ENCODE measurements around the gene SLC7A5. TPM values are rescaled to one million over a fixed set of nuclear protein-coding genes. Genes with fewer than 3 reads are reported as not detected.
"Not testable (repeated sequence)": the region's sequence is repeated elsewhere in the genome, so short reads cannot be mapped to it uniquely, and the experiment has no call there.

Gene SLC7A5
- polyA plus RNA-seq, 2 of the 4 experiments (the other 2 are of a cell fraction), result 265 to 972 TPM

GRCh38 chr16:87858151-87858993, 10.9 kb downstream of the SLC7A5 start:
- peak in 1 of 2 experiments; percentile 63 for DNase-seq (ENCODE audit: low read depth in 1 of 2, low spot score in 1 of 2)
- peak overlapping the region; percentile 97 to 99 for H3K27ac ChIP-seq
- CTCF ChIA-PET, result interaction anchor here (2.4 to 15.7 kb wide), 4 partner anchors 10 to 79 kb away, joined by 20 to 269 read pairs (median 157); partner anchors contain the start of gene SLC7A5
- WGBS (ENCODE audit: missing lambda C conversion rate), result 14% methylated on average over 18 of the region's 27 CpGs
- H3K4me3 ChIP-seq, result peak overlapping the region; percentile 77
- H3K4me2 ChIP-seq, result peak overlapping the region; percentile 79
- not testable (repeated sequence) for ATAC-seq, H3K9me3 ChIP-seq, FAIRE-seq
- POLR2A ChIA-PET, result interaction anchor here (1.4 kb wide), 1 partner anchor 11 kb away, joined by 6 read pairs; the partner anchor contains the start of gene SLC7A5
- TF ChIP-seq KDM1A (IDR thresholded peaks at IDR 0.05; ENCODE audit: low read depth) (peak; percentile 89), ZFP36 (IDR thresholded peaks at IDR 0.05; ENCODE audit: borderline replicate concordance, partially characterized antibody) (peak; percentile 88), JUN (IDR thresholded peaks at IDR 0.05) (peak in 1 of 2 experiments; percentile 12; a peak in 1 of 5 replicates), MAX (IDR thresholded peaks at IDR 0.05) (0 out of 2 replicates have a peak, but pooled peaks have one; percentile 5), HDAC2 (IDR thresholded peaks at IDR 0.05) (peak; percentile 74; the same call in 1 of the 2 replicates), GATA3 (IDR thresholded peaks at IDR 0.05; ENCODE audit: borderline replicate concordance) (peak; percentile 28; the same call in 1 of the 2 replicates), POLR2AphosphoS2 (conservative IDR thresholded peaks at IDR 0.05; ENCODE audit: low read length) (peak; percentile 85; the same call in 1 of the 2 replicates)
- H3K4me1 ChIP-seq, result peaks cover 78% of the 10 kb centered on the region

- WGBS (ENCODE audit: missing lambda C conversion rate), result 2% methylated on average over 12 of the region's 15 CpGs
- peak overlapping the region; percentile 79 for H3K4me2 ChIP-seq
- no peaks in the 10 kb centered on the region for H3K9me3 ChIP-seq
- FAIRE-seq, result no peak
- peaks cover 91% of the 10 kb centered on the region for H3K4me1 ChIP-seq
- ChIA-PET POLR2A (interaction anchor here (1.2 to 3.8 kb wide), 2 partner anchors 9 to 12 kb away, joined by 3 to 23 read pairs; partner anchors contain the start of gene SLC7A5), CTCF (interaction anchor here (0.6 to 15.2 kb wide), 5 partner anchors 10 to 78 kb away, joined by 3 to 246 read pairs (median 19); partner anchors contain the start of gene SLC7A5)
- H3K27ac ChIP-seq, result peak overlapping the region; percentile 97 to 99
- peak; percentile 2 to 71 for DNase-seq (ENCODE audit: low read depth in 1 of 2, low spot score in 1 of 2)
- peak in 1 of 2 experiments; percentile 0; a peak in 1 of 6 replicates for ATAC-seq
- H3K4me3 ChIP-seq, result peak overlapping the region; percentile 77
- no peak for TF ChIP-seq RCOR1 (IDR thresholded peaks at IDR 0.05; ENCODE audit: low read depth, low read length)
- no peak for TF ChIP-seq ZNF302 (CRISPR knock-in tag; IDR thresholded peaks at IDR 0.05)
- no peak for TF ChIP-seq MAX (IDR thresholded peaks at IDR 0.05)
- no peak for TF ChIP-seq RFX5 (IDR thresholded peaks at IDR 0.05)
- TF ChIP-seq JUNB (IDR thresholded peaks at IDR 0.05), result no peak
- TF ChIP-seq HOXB5 (CRISPR knock-in tag; IDR thresholded peaks at IDR 0.05), result peak; percentile 25; the same call in 1 of the 2 replicates
- TF ChIP-seq SREBF2 (IDR thresholded peaks at IDR 0.05), result no peak
- TF ChIP-seq RAD21 (conservative IDR thresholded peaks at IDR 0.05 in 1 of 2, IDR thresholded peaks at IDR 0.05 in 1 of 2), result no peak
- TF ChIP-seq GATA3 (IDR thresholded peaks at IDR 0.05; ENCODE audit: borderline replicate concordance), result peak; percentile 56; the same call in 1 of the 2 replicates
- no peak for TF ChIP-seq KDM1A (IDR thresholded peaks at IDR 0.05; ENCODE audit: low read depth)
- 0 out of 2 replicates have a peak, but pooled peaks have one; percentile 33 for TF ChIP-seq TP53 (CRISPR knock-in tag; IDR thresholded peaks at IDR 0.05)
- no peak for TF ChIP-seq EHF (CRISPR knock-in tag; IDR thresholded peaks at IDR 0.05)
- no peak for TF ChIP-seq POLR2AphosphoS2 (conservative IDR thresholded peaks at IDR 0.05; ENCODE audit: low read length)
- no peak for TF ChIP-seq TFCP2L1 (CRISPR knock-in tag; IDR thresholded peaks at IDR 0.05)
- TF ChIP-seq REST (IDR thresholded peaks at IDR 0.05), result no peak
- TF ChIP-seq ESRRA (IDR thresholded peaks at IDR 0.05; ENCODE audit: borderline replicate concordance, low read length), result no peak
- no peak for TF ChIP-seq RNF2 (IDR thresholded peaks at IDR 0.05; ENCODE audit: borderline replicate concordance, low read depth)
- no peak for TF ChIP-seq FOSL2 (IDR thresholded peaks at IDR 0.05)
- TF ChIP-seq FOSL2 (CRISPR knock-in tag; IDR thresholded peaks at IDR 0.05), result peak; percentile 21; the same call in 1 of the 2 replicates
- TF ChIP-seq MAZ (IDR thresholded peaks at IDR 0.05; ENCODE audit: borderline replicate concordance, low read depth, low read length), result no peak
- no peak for TF ChIP-seq CEBPB (IDR thresholded peaks at IDR 0.05)
- TF ChIP-seq CBX8 (IDR thresholded peaks at IDR 0.05), result no peak
- no peak for TF ChIP-seq NFE2L2 (conservative IDR thresholded peaks at IDR 0.05; ENCODE audit: low read length)
- TF ChIP-seq CHD2 (IDR thresholded peaks at IDR 0.05; ENCODE audit: low read length, partially characterized antibody), result no peak
- no peak for TF ChIP-seq ZSCAN20 (CRISPR knock-in tag; IDR thresholded peaks at IDR 0.05)
- TF ChIP-seq ZFP36 (IDR thresholded peaks at IDR 0.05; ENCODE audit: borderline replicate concordance, partially characterized antibody), result no peak
- TF ChIP-seq PHF8 (IDR thresholded peaks at IDR 0.05; ENCODE audit: borderline replicate concordance, low read depth), result no peak
- no peak for TF ChIP-seq PBX3 (IDR thresholded peaks at IDR 0.05)
- TF ChIP-seq POLR2A (IDR thresholded peaks at IDR 0.05; ENCODE audit: low read length), result no peak
- TF ChIP-seq JUN (IDR thresholded peaks at IDR 0.05), result peak in 1 of 2 experiments; percentile 65; a peak in 2 of 5 replicates
These were observed 12.5 kb downstream of the SLC7A5 start for GRCh38 chr16:87856791-87857228.

Measured in A549 (cell line).